ENCODE results near the gene TMEM117. TPM values are rescaled to one million over a fixed set of nuclear protein-coding genes. Genes with fewer than 3 reads are reported as not detected.

Gene TMEM117
- total and polyA plus RNA-seq, 2 donors (not counting 3 experiments of a cell fraction or from before 2014, with no cell fraction given) = 1.2 to 3.8 TPM

DNA sequence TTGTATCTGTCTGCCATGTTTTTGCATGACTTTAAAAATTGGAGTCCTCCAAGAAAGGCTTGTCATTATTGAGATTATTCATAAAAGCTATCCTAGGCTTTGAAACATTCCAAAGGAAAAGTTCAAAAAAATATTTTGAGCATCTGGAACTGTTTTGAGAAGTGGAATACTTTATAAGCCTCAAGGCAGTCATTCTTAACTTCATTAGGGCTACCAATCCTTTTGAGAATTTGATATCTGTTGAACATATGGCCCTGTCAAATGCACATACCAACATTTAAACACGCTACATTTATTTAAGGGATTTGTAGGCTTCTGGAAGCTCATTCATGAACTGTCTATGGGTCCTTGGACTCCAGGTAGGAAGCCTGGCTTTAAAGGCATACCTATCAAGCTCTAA is 77.0 kb downstream of the TMEM117 start:
- intact Hi-C loops (cut with micrococcal nuclease) = no loop called here
- no TSS peak for BruUV-seq (replicated peaks)
- Histone ChIP-seq H3K4me2 (ENCODE audit: insufficient read depth, low read length) (no peak overlapping the region), H2AFZ (ENCODE audit: low read depth, low read length) (no peak overlapping the region), H3K36me3 (ENCODE audit: control insufficient read depth in 2 of 2, extremely low read depth in 1 of 2, insufficient read depth in 2 of 2, low read length in 2 of 2) (no peaks in the 10 kb centered on the region), H3K4me1 (ENCODE audit: control insufficient read depth, extremely low read depth, insufficient read depth, low read length) (no peaks in the 10 kb centered on the region), H3K9me1 (replicated peaks; ENCODE audit: control insufficient read depth, extremely low read depth, insufficient read depth, low read length) (no peaks in the 10 kb centered on the region), H3K9me3 (replicated peaks; ENCODE audit: control insufficient read depth, insufficient read depth, low read length) (no peaks in the 10 kb centered on the region), H4K20me1 (replicated peaks; ENCODE audit: control insufficient read depth, extremely low read depth, insufficient read depth, low read length) (no peaks in the 10 kb centered on the region), H3K27me3 (ENCODE audit: control insufficient read depth in 2 of 2, insufficient read depth in 2 of 2, low read length in 2 of 2) (no peaks in the 10 kb centered on the region), H3K79me2 (ENCODE audit: control insufficient read depth, insufficient read depth, low read length) (no peaks in the 10 kb centered on the region), H3K9ac (replicated peaks; ENCODE audit: extremely low read depth, insufficient read depth, low read length) (no peak overlapping the region), H3K27ac (ENCODE audit: insufficient read depth, low read depth, low read length) (no peak overlapping the region), H3K4me3 (replicated peaks in 1 of 3; ENCODE audit: insufficient read depth in 1 of 3, low read depth in 1 of 3, low read length in 3 of 3) (no peak overlapping the region)
- FAIRE-seq = no peak
- ChIA-PET POLR2A (no interaction called here), CTCF (no interaction called here)
- dilution Hi-C loops (cut with MboI; ENCODE audit: extremely low pct_ligation_motif_present, low sequenced_read_pairs) = no loop called here
- no peak for DNase-seq (ENCODE audit: low read depth, low spot score)
- TF ChIP-seq JUN (IDR thresholded peaks at IDR 0.05; ENCODE audit: borderline replicate concordance, insufficient read depth, insufficient read length, low read depth) (no peak), FOS (IDR thresholded peaks at IDR 0.05; ENCODE audit: borderline replicate concordance, insufficient read depth, low read length) (no peak), POLR2A (IDR thresholded peaks at IDR 0.05; ENCODE audit: low read depth, low read length) (no peak), MAX (IDR thresholded peaks at IDR 0.05; ENCODE audit: insufficient read depth, insufficient read length) (no peak), EZH2 (IDR thresholded peaks at IDR 0.05; ENCODE audit: borderline replicate concordance, low read depth, low read length, severe bottlenecking) (no peak), CTCF (IDR thresholded peaks at IDR 0.05; ENCODE audit: extremely low read depth in 1 of 2, insufficient read depth in 1 of 2, low read depth in 1 of 2, low read length in 2 of 2) (no peak), POLR2AphosphoS5 (IDR thresholded peaks at IDR 0.05; ENCODE audit: insufficient read depth, low read depth, low read length) (no peak), MYC (IDR thresholded peaks at IDR 0.05; ENCODE audit: low read depth, low read length) (no peak), GATA2 (IDR thresholded peaks at IDR 0.05; ENCODE audit: insufficient read depth, insufficient read length, low read depth, low read length) (no peak)

All from endothelial cell of umbilical vein (primary cell).